Erythroblast (primary cell): ENCODE data around the gene SUPT6H.

ENCODE experiments used
- GATA1 ChIP-seq: IDR thresholded peaks from 2 replicates; pipeline ENCODE4 v1.6.1; 2011; ENCODE audit warnings: low read depth, mild to moderate bottlenecking, control low read depth, low read length, moderate library complexity
- POLR2A ChIP-seq: IDR thresholded peaks from 2 replicates; pipeline ENCODE4 v1.6.1; 2011; ENCODE audit warnings: mild to moderate bottlenecking, low read length

DNA sequence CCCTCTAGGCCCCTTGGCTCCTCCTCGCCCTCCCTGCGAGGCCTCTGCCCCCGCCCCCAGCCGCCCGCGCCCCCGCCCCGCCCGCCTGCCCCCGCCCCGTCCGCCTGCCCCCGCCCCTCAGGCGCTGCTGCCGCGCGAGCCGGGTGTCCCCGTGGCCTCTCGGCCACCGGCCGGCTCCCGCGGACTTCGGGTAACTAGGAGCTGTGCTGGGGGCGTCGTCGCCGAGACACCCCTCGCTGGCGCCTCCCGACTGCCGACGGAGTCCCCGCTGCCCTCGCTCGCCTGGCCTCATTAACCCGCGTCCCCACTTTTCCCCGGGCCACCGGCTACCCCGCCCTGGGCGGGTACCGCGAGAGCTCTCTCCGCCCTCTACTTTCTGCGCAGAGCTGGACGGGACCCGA, 64.2 kb downstream of the SUPT6H start, which contains the start of gene TLCD1:
- no peak for TF ChIP-seq POLR2A
- TF ChIP-seq GATA1 = no peak
